Breast epithelium (tissue), 3 donors: ENCODE data around the gene ECD.

Experiments
- POLR2AphosphoS5 ChIP-seq, 3 donors: sonication (generic); formaldehyde crosslinking; IDR thresholded peaks; one replicate each; pipeline ENCODE4 v1.6.1; 2017; ENCODE audit warnings: antibody characterized with exemption in 3 of 3
- TF ChIP-seq, protein P1 (sequence below), 3 donors: fragments of 450-650 bp; IDR thresholded peaks; one replicate each; pipeline ENCODE4 v1.5.1; 2016 to 2017; ENCODE audit warnings: antibody characterized with exemption in 3 of 3, mild to moderate bottlenecking in 3 of 3, moderate library complexity in 3 of 3

GRCh38 chr10:73159038-73159648 is 8.7 kb downstream of the ECD start:
- TF ChIP-seq, protein P1, sequence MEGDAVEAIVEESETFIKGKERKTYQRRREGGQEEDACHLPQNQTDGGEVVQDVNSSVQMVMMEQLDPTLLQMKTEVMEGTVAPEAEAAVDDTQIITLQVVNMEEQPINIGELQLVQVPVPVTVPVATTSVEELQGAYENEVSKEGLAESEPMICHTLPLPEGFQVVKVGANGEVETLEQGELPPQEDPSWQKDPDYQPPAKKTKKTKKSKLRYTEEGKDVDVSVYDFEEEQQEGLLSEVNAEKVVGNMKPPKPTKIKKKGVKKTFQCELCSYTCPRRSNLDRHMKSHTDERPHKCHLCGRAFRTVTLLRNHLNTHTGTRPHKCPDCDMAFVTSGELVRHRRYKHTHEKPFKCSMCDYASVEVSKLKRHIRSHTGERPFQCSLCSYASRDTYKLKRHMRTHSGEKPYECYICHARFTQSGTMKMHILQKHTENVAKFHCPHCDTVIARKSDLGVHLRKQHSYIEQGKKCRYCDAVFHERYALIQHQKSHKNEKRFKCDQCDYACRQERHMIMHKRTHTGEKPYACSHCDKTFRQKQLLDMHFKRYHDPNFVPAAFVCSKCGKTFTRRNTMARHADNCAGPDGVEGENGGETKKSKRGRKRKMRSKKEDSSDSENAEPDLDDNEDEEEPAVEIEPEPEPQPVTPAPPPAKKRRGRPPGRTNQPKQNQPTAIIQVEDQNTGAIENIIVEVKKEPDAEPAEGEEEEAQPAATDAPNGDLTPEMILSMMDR (IDR thresholded peaks at IDR 0.05), result peak; percentile 40 to 68 (median 61)
- TF ChIP-seq POLR2AphosphoS5 (IDR thresholded peaks at IDR 0.05), result no peak
